GM23338 (cell line): Measurements from ENCODE around the gene COL6A3. TPM values are rescaled to one million over a fixed set of nuclear protein-coding genes. Genes with fewer than 3 reads are reported as not detected.

Source experiments
- ATAC-seq: fragments of 200-7000 bp; cut with Tn5 transposase; 3 replicates; pipeline ENCODE4 v1.9.1; 2020
- DNase-seq: peaks from one replicate; pipeline ENCODE4 v3.0.0-alpha.2; 2015; ENCODE audit warnings: low spot score
- H2AFZ ChIP-seq: fragments of 200-600 bp; sonication (generic); 2 replicates; pipeline ENCODE4 v1.8.0; 2016; ENCODE audit warnings: antibody characterized with exemption, mild to moderate bottlenecking, moderate library complexity
- H3F3A ChIP-seq: fragments of 200-600 bp; sonication (generic); replicated peaks from 2 replicates; pipeline ENCODE4 v1.8.0; 2017; ENCODE audit warnings: antibody characterized with exemption, mixed run types, low read depth
- H3K27ac ChIP-seq: fragments of 200-600 bp; sonication (generic); 2 replicates; pipeline ENCODE4 v1.6.1; 2016; ENCODE audit warnings: low read depth
- H3K27me3 ChIP-seq: fragments of 200-600 bp; sonication (generic); 2 replicates; pipeline ENCODE4 v1.8.0; 2016; ENCODE audit warnings: mild to moderate bottlenecking, mixed run types, moderate library complexity; ENCODE audit not compliant: insufficient read depth
- H3K36me3 ChIP-seq: fragments of 200-600 bp; sonication (generic); 2 replicates; pipeline ENCODE4 v1.8.0; 2016; ENCODE audit warnings: mild to moderate bottlenecking; ENCODE audit not compliant: insufficient read depth
- H3K4me1 ChIP-seq: fragments of 200-600 bp; sonication (generic); 2 replicates; pipeline ENCODE4 v1.8.0; 2016; ENCODE audit warnings: mild to moderate bottlenecking, moderate library complexity; ENCODE audit not compliant: insufficient read depth
- H3K4me2 ChIP-seq: fragments of 200-600 bp; sonication (generic); 2 replicates; pipeline ENCODE4 v1.7.1; 2017; ENCODE audit warnings: mixed run types
- H3K4me3 ChIP-seq: fragments of 200-600 bp; sonication (generic); 2 replicates; pipeline ENCODE4 v1.6.1; 2016; ENCODE audit warnings: mixed run types
- H3K79me2 ChIP-seq: fragments of 200-600 bp; sonication (generic); replicated peaks from 2 replicates; pipeline ENCODE4 v1.8.0; 2017; ENCODE audit warnings: mild to moderate bottlenecking; ENCODE audit not compliant: insufficient read depth
- H3K9me2 ChIP-seq: fragments of 200-600 bp; sonication (generic); 2 replicates; pipeline ENCODE4 v1.8.0; 2017; ENCODE audit not compliant: insufficient read depth
- H4K20me1 ChIP-seq: fragments of 200-600 bp; sonication (generic); replicated peaks from 2 replicates; pipeline ENCODE4 v1.8.0; 2017; ENCODE audit warnings: mild to moderate bottlenecking; ENCODE audit not compliant: insufficient read depth
- H3K27ac Mint-ChIP-seq: 2 replicates; pipeline ENCODE4 v1.8.0; 2020; ENCODE audit warnings: inconsistent platforms, mild to moderate bottlenecking, moderate library complexity, mixed read lengths
- H3K27me3 Mint-ChIP-seq: 3 replicates; pipeline ENCODE4 v1.8.0; 2022; ENCODE audit warnings: low read depth, mild to moderate bottlenecking, moderate library complexity, mixed read lengths, inconsistent platforms; ENCODE audit not compliant: insufficient read depth, poor library complexity
- H3K36me3 Mint-ChIP-seq: 3 replicates; pipeline ENCODE4 v1.8.0; 2021; ENCODE audit warnings: low read depth, mild to moderate bottlenecking, inconsistent platforms, moderate library complexity, mixed read lengths
- H3K4me1 Mint-ChIP-seq: 3 replicates; pipeline ENCODE4 v1.8.0; 2020; ENCODE audit warnings: mild to moderate bottlenecking, inconsistent platforms, mixed read lengths
- H3K4me3 Mint-ChIP-seq: 3 replicates; pipeline ENCODE4 v1.8.0; 2021; ENCODE audit warnings: moderate library complexity, mild to moderate bottlenecking, inconsistent platforms, mixed read lengths
- H3K9me3 Mint-ChIP-seq: 3 replicates; pipeline ENCODE4 v1.8.0; 2020; ENCODE audit warnings: moderate library complexity, mild to moderate bottlenecking, inconsistent platforms, mixed read lengths
- CREB1 ChIP-seq: fragments of 250-450 bp; sonication (Bioruptor Pico); IDR thresholded peaks from 2 replicates; pipeline ENCODE4 v1.5.0; 2020; ENCODE audit warnings: low read depth, mild to moderate bottlenecking, moderate library complexity
- EZH2 ChIP-seq: fragments of 200-600 bp; sonication (generic); IDR thresholded peaks from one replicate; pipeline ENCODE4 v1.8.0; 2017; ENCODE audit warnings: antibody characterized with exemption, mild to moderate bottlenecking, low read depth; ENCODE audit not compliant: unreplicated experiment
- EZH2phosphoT487 ChIP-seq: fragments of 200-600 bp; sonication (generic); IDR thresholded peaks from one replicate; pipeline ENCODE4 v1.8.1; 2018; ENCODE audit warnings: antibody characterized with exemption; ENCODE audit not compliant: unreplicated experiment
- JUNB ChIP-seq: IDR thresholded peaks from one replicate; pipeline ENCODE4 v1.6.1; 2016; ENCODE audit warnings: antibody characterized with exemption; ENCODE audit not compliant: unreplicated experiment
- NANOG ChIP-seq: IDR thresholded peaks from 2 replicates; pipeline ENCODE4 v1.6.1; 2016; ENCODE audit warnings: antibody characterized with exemption, borderline replicate concordance
- POLR2AphosphoS5 ChIP-seq: IDR thresholded peaks from 2 replicates; pipeline ENCODE4 v1.6.1; 2016; ENCODE audit warnings: antibody characterized with exemption, low read depth
- STAT1 ChIP-seq: IDR thresholded peaks from one replicate; pipeline ENCODE4 v1.6.1; 2016; ENCODE audit warnings: antibody characterized with exemption; ENCODE audit not compliant: unreplicated experiment
- ZNF114 ChIP-seq: fragments of 250-450 bp; sonication (Bioruptor Pico); IDR thresholded peaks from 2 replicates; pipeline ENCODE4 v1.5.0; 2020; ENCODE audit warnings: mild to moderate bottlenecking, moderate library complexity
- ZNF331 ChIP-seq: fragments of 250-450 bp; sonication (Bioruptor Pico); IDR thresholded peaks from 2 replicates; pipeline ENCODE4 v1.5.0; 2020; ENCODE audit warnings: low read depth, mild to moderate bottlenecking, moderate library complexity
- polyA plus RNA-seq: library from polyadenylated mRNA; unstranded; fragments of >200 nt; fragmentation: Nextera tagmentation; extraction: Ambion mirVana; gene quantifications from 2 replicates; pipeline ENCODE4 v1.2.1, GENCODE V29; 2016
- total RNA-seq: library from RNA; depleted of rRNA; stranded (reverse); fragments of >200 nt; shearing (Covaris generic); gene quantifications from 2 replicates; pipeline ENCODE4 v1.2.3, GENCODE V29; 2014
- TF ChIP-seq, protein P1 (sequence below): IDR thresholded peaks from one replicate; pipeline ENCODE4 v1.6.1; 2018; ENCODE audit warnings: antibody characterized with exemption; ENCODE audit not compliant: unreplicated experiment
- TF ChIP-seq, protein P2 (sequence below), 2 experiments: fragments of 200-600 bp in 1 of 2; sonication (generic) in 1 of 2; conservative IDR thresholded peaks; 2 replicates each; pipeline versions ENCODE4 v1.5.1 to v1.6.1; 2016 to 2017; ENCODE audit warnings: antibody characterized with exemption in 2 of 2, low read depth in 2 of 2, mild to moderate bottlenecking in 2 of 2, moderate library complexity in 1 of 2
- TF ChIP-seq, protein P3 (sequence below): fragments of 250-450 bp; sonication (Bioruptor Pico); IDR thresholded peaks from 2 replicates; pipeline ENCODE4 v1.5.0; 2020; ENCODE audit warnings: mild to moderate bottlenecking, moderate library complexity
- TF ChIP-seq, protein P4 (sequence below): IDR thresholded peaks from 2 replicates; pipeline ENCODE4 v1.6.1; 2016; ENCODE audit warnings: antibody characterized with exemption

COL6A3 gene
- total and polyA plus RNA-seq, 2 experiments from 2014 or later = 1.2 to 7.3 TPM

DNA sequence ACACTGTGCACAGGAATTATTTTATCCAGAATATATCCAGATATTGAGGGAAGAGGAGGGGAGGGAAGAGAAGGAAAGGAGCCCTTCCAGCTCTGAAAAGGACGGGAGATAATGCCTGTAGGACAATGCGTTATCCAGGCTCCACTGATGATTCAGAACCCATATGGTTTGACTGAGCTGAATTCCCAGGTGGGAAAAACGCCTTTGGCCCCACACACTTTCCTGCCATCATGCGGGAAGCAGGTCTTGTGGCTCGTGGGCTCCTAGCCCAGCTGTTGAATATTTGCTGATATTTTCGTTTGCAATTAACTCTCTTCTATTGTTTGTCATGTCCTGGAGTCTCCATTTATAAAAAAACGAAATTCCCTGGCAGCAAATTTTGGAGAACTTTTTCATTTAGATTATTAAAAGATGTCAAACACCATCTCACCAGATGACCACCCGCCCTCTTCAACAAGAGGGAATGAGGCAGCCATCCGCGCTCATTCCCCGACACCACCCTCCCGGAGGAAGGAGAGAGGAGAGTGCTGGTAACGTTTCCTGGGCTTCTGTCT lies 8.9 kb downstream of the COL6A3 start:
- DNase-seq = no peak
- Histone ChIP-seq H4K20me1 (no peaks in the 10 kb centered on the region), H3K4me1 (no peaks in the 10 kb centered on the region), H3K79me2 (no peaks in the 10 kb centered on the region), H3K27me3 (no peaks in the 10 kb centered on the region), H3K36me3 (no peaks in the 10 kb centered on the region), H3K4me3 (no peak overlapping the region), H3K27ac (no peak overlapping the region), H3K9me2 (peaks cover 5% of the 10 kb centered on the region; the same call in 1 of the 2 replicates), H3F3A (no peaks in the 10 kb centered on the region), H3K4me2 (no peak overlapping the region), H2AFZ (no peak overlapping the region)
- no peaks in the 10 kb centered on the region for H3K36me3 Mint-ChIP-seq
- no peak for TF ChIP-seq ZNF114 (CRISPR knock-in tag)
- TF ChIP-seq CREB1 (CRISPR knock-in tag) = no peak
- TF ChIP-seq POLR2AphosphoS5 = no peak
- no peak for TF ChIP-seq EZH2phosphoT487
- TF ChIP-seq, protein P1, sequence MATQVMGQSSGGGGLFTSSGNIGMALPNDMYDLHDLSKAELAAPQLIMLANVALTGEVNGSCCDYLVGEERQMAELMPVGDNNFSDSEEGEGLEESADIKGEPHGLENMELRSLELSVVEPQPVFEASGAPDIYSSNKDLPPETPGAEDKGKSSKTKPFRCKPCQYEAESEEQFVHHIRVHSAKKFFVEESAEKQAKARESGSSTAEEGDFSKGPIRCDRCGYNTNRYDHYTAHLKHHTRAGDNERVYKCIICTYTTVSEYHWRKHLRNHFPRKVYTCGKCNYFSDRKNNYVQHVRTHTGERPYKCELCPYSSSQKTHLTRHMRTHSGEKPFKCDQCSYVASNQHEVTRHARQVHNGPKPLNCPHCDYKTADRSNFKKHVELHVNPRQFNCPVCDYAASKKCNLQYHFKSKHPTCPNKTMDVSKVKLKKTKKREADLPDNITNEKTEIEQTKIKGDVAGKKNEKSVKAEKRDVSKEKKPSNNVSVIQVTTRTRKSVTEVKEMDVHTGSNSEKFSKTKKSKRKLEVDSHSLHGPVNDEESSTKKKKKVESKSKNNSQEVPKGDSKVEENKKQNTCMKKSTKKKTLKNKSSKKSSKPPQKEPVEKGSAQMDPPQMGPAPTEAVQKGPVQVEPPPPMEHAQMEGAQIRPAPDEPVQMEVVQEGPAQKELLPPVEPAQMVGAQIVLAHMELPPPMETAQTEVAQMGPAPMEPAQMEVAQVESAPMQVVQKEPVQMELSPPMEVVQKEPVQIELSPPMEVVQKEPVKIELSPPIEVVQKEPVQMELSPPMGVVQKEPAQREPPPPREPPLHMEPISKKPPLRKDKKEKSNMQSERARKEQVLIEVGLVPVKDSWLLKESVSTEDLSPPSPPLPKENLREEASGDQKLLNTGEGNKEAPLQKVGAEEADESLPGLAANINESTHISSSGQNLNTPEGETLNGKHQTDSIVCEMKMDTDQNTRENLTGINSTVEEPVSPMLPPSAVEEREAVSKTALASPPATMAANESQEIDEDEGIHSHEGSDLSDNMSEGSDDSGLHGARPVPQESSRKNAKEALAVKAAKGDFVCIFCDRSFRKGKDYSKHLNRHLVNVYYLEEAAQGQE = no peak
- TF ChIP-seq EZH2 = no peak
- TF ChIP-seq, protein P2, sequence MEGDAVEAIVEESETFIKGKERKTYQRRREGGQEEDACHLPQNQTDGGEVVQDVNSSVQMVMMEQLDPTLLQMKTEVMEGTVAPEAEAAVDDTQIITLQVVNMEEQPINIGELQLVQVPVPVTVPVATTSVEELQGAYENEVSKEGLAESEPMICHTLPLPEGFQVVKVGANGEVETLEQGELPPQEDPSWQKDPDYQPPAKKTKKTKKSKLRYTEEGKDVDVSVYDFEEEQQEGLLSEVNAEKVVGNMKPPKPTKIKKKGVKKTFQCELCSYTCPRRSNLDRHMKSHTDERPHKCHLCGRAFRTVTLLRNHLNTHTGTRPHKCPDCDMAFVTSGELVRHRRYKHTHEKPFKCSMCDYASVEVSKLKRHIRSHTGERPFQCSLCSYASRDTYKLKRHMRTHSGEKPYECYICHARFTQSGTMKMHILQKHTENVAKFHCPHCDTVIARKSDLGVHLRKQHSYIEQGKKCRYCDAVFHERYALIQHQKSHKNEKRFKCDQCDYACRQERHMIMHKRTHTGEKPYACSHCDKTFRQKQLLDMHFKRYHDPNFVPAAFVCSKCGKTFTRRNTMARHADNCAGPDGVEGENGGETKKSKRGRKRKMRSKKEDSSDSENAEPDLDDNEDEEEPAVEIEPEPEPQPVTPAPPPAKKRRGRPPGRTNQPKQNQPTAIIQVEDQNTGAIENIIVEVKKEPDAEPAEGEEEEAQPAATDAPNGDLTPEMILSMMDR (conservative IDR thresholded peaks at IDR 0.05; ENCODE audit: low read depth in 2 of 2) = no peak
- TF ChIP-seq NANOG = no peak
- TF ChIP-seq STAT1 = no peak
- TF ChIP-seq, protein P3, sequence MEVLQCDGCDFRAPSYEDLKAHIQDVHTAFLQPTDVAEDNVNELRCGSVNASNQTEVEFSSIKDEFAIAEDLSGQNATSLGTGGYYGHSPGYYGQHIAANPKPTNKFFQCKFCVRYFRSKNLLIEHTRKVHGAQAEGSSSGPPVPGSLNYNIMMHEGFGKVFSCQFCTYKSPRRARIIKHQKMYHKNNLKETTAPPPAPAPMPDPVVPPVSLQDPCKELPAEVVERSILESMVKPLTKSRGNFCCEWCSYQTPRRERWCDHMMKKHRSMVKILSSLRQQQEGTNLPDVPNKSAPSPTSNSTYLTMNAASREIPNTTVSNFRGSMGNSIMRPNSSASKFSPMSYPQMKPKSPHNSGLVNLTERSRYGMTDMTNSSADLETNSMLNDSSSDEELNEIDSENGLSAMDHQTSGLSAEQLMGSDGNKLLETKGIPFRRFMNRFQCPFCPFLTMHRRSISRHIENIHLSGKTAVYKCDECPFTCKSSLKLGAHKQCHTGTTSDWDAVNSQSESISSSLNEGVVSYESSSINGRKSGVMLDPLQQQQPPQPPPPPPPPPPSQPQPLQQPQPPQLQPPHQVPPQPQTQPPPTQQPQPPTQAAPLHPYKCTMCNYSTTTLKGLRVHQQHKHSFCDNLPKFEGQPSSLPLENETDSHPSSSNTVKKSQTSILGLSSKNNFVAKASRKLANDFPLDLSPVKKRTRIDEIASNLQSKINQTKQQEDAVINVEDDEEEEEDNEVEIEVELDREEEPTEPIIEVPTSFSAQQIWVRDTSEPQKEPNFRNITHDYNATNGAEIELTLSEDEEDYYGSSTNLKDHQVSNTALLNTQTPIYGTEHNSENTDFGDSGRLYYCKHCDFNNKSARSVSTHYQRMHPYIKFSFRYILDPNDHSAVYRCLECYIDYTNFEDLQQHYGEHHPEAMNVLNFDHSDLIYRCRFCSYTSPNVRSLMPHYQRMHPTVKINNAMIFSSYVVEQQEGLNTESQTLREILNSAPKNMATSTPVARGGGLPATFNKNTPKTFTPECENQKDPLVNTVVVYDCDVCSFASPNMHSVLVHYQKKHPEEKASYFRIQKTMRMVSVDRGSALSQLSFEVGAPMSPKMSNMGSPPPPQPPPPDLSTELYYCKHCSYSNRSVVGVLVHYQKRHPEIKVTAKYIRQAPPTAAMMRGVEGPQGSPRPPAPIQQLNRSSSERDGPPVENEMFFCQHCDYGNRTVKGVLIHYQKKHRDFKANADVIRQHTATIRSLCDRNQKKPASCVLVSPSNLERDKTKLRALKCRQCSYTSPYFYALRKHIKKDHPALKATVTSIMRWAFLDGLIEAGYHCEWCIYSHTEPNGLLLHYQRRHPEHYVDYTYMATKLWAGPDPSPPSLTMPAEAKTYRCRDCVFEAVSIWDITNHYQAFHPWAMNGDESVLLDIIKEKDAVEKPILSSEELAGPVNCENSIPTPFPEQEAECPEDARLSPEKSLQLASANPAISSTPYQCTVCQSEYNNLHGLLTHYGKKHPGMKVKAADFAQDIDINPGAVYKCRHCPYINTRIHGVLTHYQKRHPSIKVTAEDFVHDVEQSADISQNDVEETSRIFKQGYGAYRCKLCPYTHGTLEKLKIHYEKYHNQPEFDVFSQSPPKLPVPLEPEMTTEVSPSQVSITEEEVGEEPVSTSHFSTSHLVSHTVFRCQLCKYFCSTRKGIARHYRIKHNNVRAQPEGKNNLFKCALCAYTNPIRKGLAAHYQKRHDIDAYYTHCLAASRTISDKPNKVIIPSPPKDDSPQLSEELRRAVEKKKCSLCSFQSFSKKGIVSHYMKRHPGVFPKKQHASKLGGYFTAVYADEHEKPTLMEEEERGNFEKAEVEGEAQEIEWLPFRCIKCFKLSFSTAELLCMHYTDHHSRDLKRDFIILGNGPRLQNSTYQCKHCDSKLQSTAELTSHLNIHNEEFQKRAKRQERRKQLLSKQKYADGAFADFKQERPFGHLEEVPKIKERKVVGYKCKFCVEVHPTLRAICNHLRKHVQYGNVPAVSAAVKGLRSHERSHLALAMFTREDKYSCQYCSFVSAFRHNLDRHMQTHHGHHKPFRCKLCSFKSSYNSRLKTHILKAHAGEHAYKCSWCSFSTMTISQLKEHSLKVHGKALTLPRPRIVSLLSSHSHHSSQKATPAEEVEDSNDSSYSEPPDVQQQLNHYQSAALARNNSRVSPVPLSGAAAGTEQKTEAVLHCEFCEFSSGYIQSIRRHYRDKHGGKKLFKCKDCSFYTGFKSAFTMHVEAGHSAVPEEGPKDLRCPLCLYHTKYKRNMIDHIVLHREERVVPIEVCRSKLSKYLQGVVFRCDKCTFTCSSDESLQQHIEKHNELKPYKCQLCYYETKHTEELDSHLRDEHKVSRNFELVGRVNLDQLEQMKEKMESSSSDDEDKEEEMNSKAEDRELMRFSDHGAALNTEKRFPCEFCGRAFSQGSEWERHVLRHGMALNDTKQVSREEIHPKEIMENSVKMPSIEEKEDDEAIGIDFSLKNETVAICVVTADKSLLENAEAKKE (CRISPR knock-in tag) = no peak
- no peak for TF ChIP-seq ZNF331 (CRISPR knock-in tag)
- TF ChIP-seq JUNB = no peak
- TF ChIP-seq, protein P4, sequence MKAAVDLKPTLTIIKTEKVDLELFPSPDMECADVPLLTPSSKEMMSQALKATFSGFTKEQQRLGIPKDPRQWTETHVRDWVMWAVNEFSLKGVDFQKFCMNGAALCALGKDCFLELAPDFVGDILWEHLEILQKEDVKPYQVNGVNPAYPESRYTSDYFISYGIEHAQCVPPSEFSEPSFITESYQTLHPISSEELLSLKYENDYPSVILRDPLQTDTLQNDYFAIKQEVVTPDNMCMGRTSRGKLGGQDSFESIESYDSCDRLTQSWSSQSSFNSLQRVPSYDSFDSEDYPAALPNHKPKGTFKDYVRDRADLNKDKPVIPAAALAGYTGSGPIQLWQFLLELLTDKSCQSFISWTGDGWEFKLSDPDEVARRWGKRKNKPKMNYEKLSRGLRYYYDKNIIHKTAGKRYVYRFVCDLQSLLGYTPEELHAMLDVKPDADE = no peak
- no peaks in the 10 kb centered on the region for H3K9me3 Mint-ChIP-seq
- H3K27me3 Mint-ChIP-seq = no peaks in the 10 kb centered on the region
- no peak overlapping the region for H3K4me3 Mint-ChIP-seq
- H3K4me1 Mint-ChIP-seq = peaks cover 8% of the 10 kb centered on the region; the same call in 2 of the 3 replicates
- no peak overlapping the region for H3K27ac Mint-ChIP-seq
- no peak for ATAC-seq
